HepG2 (cell line): ENCODE results near the gene PTPRD. TPM values are rescaled to one million over a fixed set of nuclear protein-coding genes. Genes with fewer than 3 reads are reported as not detected.

Experiments used
- ATAC-seq: fragments of 200-7000 bp; cut with Tn5 transposase; 3 replicates; pipeline ENCODE4 v1.9.1; 2020; ENCODE audit warnings: mild to moderate bottlenecking, moderate library complexity
- BruUV-seq: library from RNA; stranded (reverse); fragments of 400-500 nt; replicated peaks from 2 replicates; lab custom pipeline; 2021; lab: Mats Ljungman, UMichigan
- CTCF ChIA-PET: fragments of 300-600 bp; formaldehyde crosslinking; extraction: SDS; loops from one replicate; lab custom pipeline; 2021; ENCODE audit warnings: low total read pairs, inconsistent platforms, low intra/inter-chr PET ratio; lab: Yijun Ruan, JAX
- POLR2A ChIA-PET: fragments of 350-600 bp; sonication (Branson Sonifier 250); formaldehyde crosslinking; loops from one replicate; lab custom pipeline; 2020; ENCODE audit warnings: antibody characterized with exemption, inconsistent platforms; lab: Yijun Ruan, JAX
- DNase-seq: peaks from one replicate; pipeline ENCODE4 v3.0.0-alpha.2; 2015; ENCODE audit warnings: low spot score
- FAIRE-seq: peaks from 3 replicates; lab custom pipeline; 2011; peaks lifted over from hg19 to GRCh38; lab: Jason Lieb, UNC
- H2AFZ ChIP-seq: one replicate; pipeline ENCODE4 v1.6.1; 2011; ENCODE audit warnings: low read length, inconsistent platforms
- H3K27ac ChIP-seq: fragments of 300-600 bp; 3 replicates; pipeline ENCODE4 v1.8.0; 2011; ENCODE audit warnings: mixed run types, mild to moderate bottlenecking, mixed read lengths, low read length, inconsistent platforms; ENCODE audit not compliant: insufficient read depth; ENCODE audit errors: extremely low read length
- H3K27me3 ChIP-seq, 2 experiments: fragments of 200-600 bp in 1 of 2; 2 replicates in 1 of 2; 3 replicates in 1 of 2; pipeline versions ENCODE4 v1.6.0 to v1.8.0; 2011; ENCODE audit warnings: low read length in 2 of 2, mild to moderate bottlenecking in 2 of 2, moderate library complexity in 2 of 2, inconsistent platforms in 1 of 2; ENCODE audit not compliant: insufficient read depth in 2 of 2, control insufficient read depth in 1 of 2
- H3K36me3 ChIP-seq, 2 experiments: fragments of 200-600 bp in 1 of 2; replicated peaks in 1 of 2; 2 replicates in 1 of 2; 3 replicates in 1 of 2; pipeline versions ENCODE4 v1.5.1 to v1.8.0; 2011; ENCODE audit warnings: low read length in 2 of 2, inconsistent platforms in 1 of 2; ENCODE audit not compliant: insufficient read depth in 2 of 2, control insufficient read depth in 1 of 2
- H3K4me1 ChIP-seq: 2 replicates; pipeline ENCODE4 v1.5.1; 2012; ENCODE audit warnings: low read length, inconsistent platforms; ENCODE audit not compliant: insufficient read depth
- H3K4me2 ChIP-seq: 2 replicates; pipeline ENCODE4 v1.6.0; 2011; ENCODE audit warnings: low read depth, low read length, inconsistent platforms
- H3K4me3 ChIP-seq, 3 experiments: fragments of 200-600 bp in 1 of 3; sonication (generic), shearing (Covaris generic) in 1 of 3; replicated peaks in 1 of 3; 2 replicates each; pipeline ENCODE4 v1.5.1; 2011 to 2016; ENCODE audit warnings: low read length in 3 of 3, inconsistent platforms in 2 of 3, low read depth in 2 of 3, mild to moderate bottlenecking in 2 of 3, control low read depth in 1 of 3, mixed read lengths in 1 of 3; ENCODE audit not compliant: insufficient read depth in 1 of 3
- H3K79me2 ChIP-seq: one replicate; pipeline ENCODE4 v1.6.1; 2011; ENCODE audit warnings: low read length, inconsistent platforms; ENCODE audit not compliant: insufficient read depth
- H3K9ac ChIP-seq: 2 replicates; pipeline ENCODE4 v1.6.0; 2011; ENCODE audit warnings: mild to moderate bottlenecking, low read depth, low read length, inconsistent platforms; ENCODE audit not compliant: insufficient read depth
- H3K9me3 ChIP-seq: 2 replicates; pipeline ENCODE4 v1.5.1; 2012; ENCODE audit warnings: mild to moderate bottlenecking, low read length
- H4K20me1 ChIP-seq: 2 replicates; pipeline ENCODE4 v1.6.0; 2011; ENCODE audit warnings: inconsistent platforms, mild to moderate bottlenecking, low read length, moderate library complexity; ENCODE audit not compliant: insufficient read depth
- ARID4A ChIP-seq: sonication (generic); formaldehyde crosslinking; IDR thresholded peaks from 2 replicates; pipeline ENCODE4 v1.5.0; 2020; ENCODE audit warnings: mild to moderate bottlenecking, missing genetic modification reagents, borderline replicate concordance
- FIP1L1 ChIP-seq: fragments of 200-400 bp; formaldehyde crosslinking; IDR thresholded peaks from 2 replicates; pipeline ENCODE4 v1.6.1; 2018; ENCODE audit warnings: low read depth, mild to moderate bottlenecking, low read length, moderate library complexity, borderline replicate concordance; ENCODE audit not compliant: insufficient read depth
- MEF2D ChIP-seq: sonication (generic); formaldehyde crosslinking; IDR thresholded peaks from 2 replicates; pipeline ENCODE4 v1.5.1; 2020; ENCODE audit warnings: mild to moderate bottlenecking, missing genetic modification reagents
- PTBP1 ChIP-seq: fragments of 200-400 bp; formaldehyde crosslinking; IDR thresholded peaks from 2 replicates; pipeline ENCODE4 v1.6.1; 2018; ENCODE audit warnings: low read length, low read depth; ENCODE audit not compliant: poor library complexity, severe bottlenecking
- SCMH1 ChIP-seq: sonication (generic); formaldehyde crosslinking; IDR thresholded peaks from 2 replicates; pipeline ENCODE4 v1.9.0; 2021; ENCODE audit warnings: missing genetic modification reagents, mild to moderate bottlenecking, borderline replicate concordance
- SRSF1 ChIP-seq: fragments of 200-400 bp; formaldehyde crosslinking; optimal IDR thresholded peaks from 2 replicates; pipeline ENCODE3; 2017; ENCODE audit warnings: mild to moderate bottlenecking, low read depth, low read length, moderate library complexity
- ZFP90 ChIP-seq: sonication (generic); formaldehyde crosslinking; IDR thresholded peaks from 2 replicates; pipeline ENCODE4 v1.8.0; 2022; ENCODE audit warnings: missing genetic modification reagents, mild to moderate bottlenecking, inconsistent platforms, borderline replicate concordance
- ZNF18 ChIP-seq: sonication (generic); formaldehyde crosslinking; IDR thresholded peaks from 2 replicates; pipeline ENCODE4 v1.8.0; 2022; ENCODE audit warnings: mild to moderate bottlenecking, missing genetic modification reagents; ENCODE audit not compliant: insufficient replicate concordance
- ZNF33A ChIP-seq: sonication (generic); formaldehyde crosslinking; IDR thresholded peaks from 2 replicates; pipeline ENCODE4 v1.5.1; 2020; ENCODE audit warnings: missing genetic modification reagents, mild to moderate bottlenecking, moderate library complexity, borderline replicate concordance
- ZNF34 ChIP-seq: sonication (generic); formaldehyde crosslinking; IDR thresholded peaks from 2 replicates; pipeline ENCODE4 v1.4.0; 2020; ENCODE audit warnings: mild to moderate bottlenecking, missing genetic modification reagents, borderline replicate concordance
- ZNF850 ChIP-seq: sonication (generic); formaldehyde crosslinking; conservative IDR thresholded peaks from 2 replicates; pipeline ENCODE4 v1.9.0; 2021; ENCODE audit warnings: mild to moderate bottlenecking, missing genetic modification reagents
- ZSCAN20 ChIP-seq: sonication (generic); formaldehyde crosslinking; IDR thresholded peaks from 2 replicates; pipeline ENCODE4 v1.4.0; 2020; ENCODE audit warnings: missing genetic modification reagents, mild to moderate bottlenecking, borderline replicate concordance
- WGBS: methylation state at CpG from one replicate; pipeline ENCODE4 v1.1.6; 2017; ENCODE audit warnings: low lambda C conversion rate; 5-methylcytosine and 5-hydroxymethylcytosine counted together
- in situ Hi-C: cut with HindIII; loops from 2 replicates; pipeline ENCODE4 v1.10.0; 2017; ENCODE audit warnings: low pct_unique_long_range_greater_than_20kb; ENCODE audit not compliant: extremely low pct_ligation_motif_present
- intact Hi-C: fragments of 100-400 bp; cut with micrococcal nuclease; formaldehyde crosslinking; loops from one replicate; pipeline ENCODE4 v1.10.0; 2022; ENCODE audit not compliant: unreplicated experiment
- polyA plus RNA-seq, 8 experiments: library from polyadenylated mRNA; depleted of rRNA in 3 of 8; stranded (reverse) in 7 of 8; unstranded in 1 of 8; fragments of >200 nt; fragmentation: Illumina TruSeq in 4 of 8; extraction: Trizol in 4 of 8; gene quantifications; 2 replicates each; pipeline versions ENCODE4 v1.2.1 to v1.2.3, GENCODE V29; 2011 to 2016; ENCODE audit warnings: low read depth in 4 of 8, missing spikeins in 1 of 8, mixed read lengths in 1 of 8; ENCODE audit not compliant: insufficient read depth in 1 of 8
- total RNA-seq, 5 experiments: library from RNA; depleted of rRNA; stranded (reverse); fragments of >200 nt; fragmentation: Illumina TruSeq; extraction: Trizol; gene quantifications; 2 replicates each; pipeline ENCODE4 v1.2.3, GENCODE V29; 2016; ENCODE audit warnings: low read depth in 1 of 5
- TF ChIP-seq, protein P1 (sequence below): sonication (generic); formaldehyde crosslinking; IDR thresholded peaks from 2 replicates; pipeline ENCODE4 v1.5.0; 2020; ENCODE audit warnings: missing genetic modification reagents

PTPRD gene
- total and polyA plus RNA-seq, 2 of the 13 experiments (the other 11 are each of a cell fraction or from before 2014, with no cell fraction given), result 0.05 TPM; not detected in 1

- 0 out of 2 replicates have a peak, but pooled peaks cover 5% of the 10 kb centered on the region for H3K4me1 ChIP-seq
- H3K79me2 ChIP-seq, result no peaks in the 10 kb centered on the region
- DNase-seq (no peak), FAIRE-seq (no peak), ATAC-seq (no peak)
- intact Hi-C loops (no loop called here), in situ Hi-C loops (loop anchor here (10.0 kb wide), 1 partner anchor 210 kb away; no protein-coding TSS in a partner anchor)
- H2AFZ ChIP-seq, result no peak overlapping the region
- TF ChIP-seq PTBP1 (no peak), ZNF33A (CRISPR knock-in tag) (no peak), ARID4A (CRISPR knock-in tag) (no peak), ZSCAN20 (CRISPR knock-in tag) (no peak), ZNF850 (CRISPR knock-in tag) (no peak), ZNF18 (CRISPR knock-in tag) (no peak), ZFP90 (CRISPR knock-in tag) (no peak), MEF2D (CRISPR knock-in tag) (no peak), SCMH1 (CRISPR knock-in tag) (no peak), ZNF34 (CRISPR knock-in tag) (no peak), SRSF1 (no peak), FIP1L1 (no peak)
- TF ChIP-seq, protein P1, sequence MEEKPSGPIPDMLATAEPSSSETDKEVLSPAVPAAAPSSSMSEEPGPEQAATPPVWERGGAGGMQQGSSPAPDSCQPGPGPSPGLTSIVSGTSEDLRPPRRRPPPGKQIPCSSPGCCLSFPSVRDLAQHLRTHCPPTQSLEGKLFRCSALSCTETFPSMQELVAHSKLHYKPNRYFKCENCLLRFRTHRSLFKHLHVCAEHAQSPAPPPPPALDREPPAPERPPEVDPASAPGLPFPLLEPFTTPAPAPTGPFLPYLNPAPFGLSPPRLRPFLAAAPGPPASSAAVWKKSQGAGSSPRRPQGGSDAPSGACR, result no peak
- H3K27me3 ChIP-seq, result no peaks in the 10 kb centered on the region
- CTCF ChIA-PET, result no interaction called here
- BruUV-seq, result no TSS peak
- H3K36me3 ChIP-seq, result no peaks in the 10 kb centered on the region
- no peak overlapping the region for H3K9ac ChIP-seq
- no peak overlapping the region for H3K27ac ChIP-seq
- H3K4me2 ChIP-seq, result no peak overlapping the region
- 0% methylated on average over 1 of the region's 1 CpG for WGBS
- H4K20me1 ChIP-seq, result no peaks in the 10 kb centered on the region
- H3K9me3 ChIP-seq, result no peaks in the 10 kb centered on the region
- H3K4me3 ChIP-seq, result no peak overlapping the region
- POLR2A ChIA-PET, result no interaction called here
Measured at GRCh38 chr9:10054456-10054855, 558.3 kb downstream of the PTPRD start.
